H9 (cell line): Measurements from ENCODE around the gene ARF4. TPM values are rescaled to one million over a fixed set of nuclear protein-coding genes. Genes with fewer than 3 reads are reported as not detected.

Experiments
- DNase-seq: peaks from one replicate; pipeline ENCODE4 v3.0.0-alpha.2; 2017
- H2AFZ ChIP-seq: one replicate; pipeline ENCODE4 v1.6.1; 2013; ENCODE audit warnings: mild to moderate bottlenecking, low read length, control low read depth, moderate library complexity
- H2AK5ac ChIP-seq: 2 replicates; pipeline ENCODE4 v1.6.1; 2013; ENCODE audit warnings: low read length, control low read depth, mixed read lengths; ENCODE audit not compliant: insufficient read length
- H2BK120ac ChIP-seq: one replicate; pipeline ENCODE4 v1.6.1; 2013; ENCODE audit warnings: low read depth, mild to moderate bottlenecking, low read length, control low read depth, inconsistent platforms; ENCODE audit not compliant: poor library complexity, severe bottlenecking
- H2BK12ac ChIP-seq: 2 replicates; pipeline ENCODE4 v1.6.1; 2013; ENCODE audit warnings: low read length, control low read depth, mixed read lengths, low read depth; ENCODE audit not compliant: insufficient read length
- H2BK15ac ChIP-seq: 2 replicates; pipeline ENCODE4 v1.6.1; 2013; ENCODE audit warnings: low read depth, low read length, control low read depth
- H2BK20ac ChIP-seq: one replicate; pipeline ENCODE4 v1.6.1; 2013; ENCODE audit warnings: low read depth, mild to moderate bottlenecking, low read length, control low read depth, inconsistent platforms; ENCODE audit not compliant: poor library complexity, severe bottlenecking
- H2BK5ac ChIP-seq: 2 replicates; pipeline ENCODE4 v1.6.1; 2013; ENCODE audit warnings: low read length, control low read depth, mixed read lengths; ENCODE audit not compliant: insufficient read length
- H3K14ac ChIP-seq: 2 replicates; pipeline ENCODE4 v1.6.1; 2013; ENCODE audit warnings: low read length, control low read depth; ENCODE audit not compliant: insufficient read depth
- H3K18ac ChIP-seq: 2 replicates; pipeline ENCODE4 v1.6.1; 2013; ENCODE audit warnings: low read depth, mild to moderate bottlenecking, mixed read lengths, low read length, control low read depth; ENCODE audit not compliant: insufficient read length
- H3K23ac ChIP-seq: 2 replicates; pipeline ENCODE4 v1.6.1; 2013; ENCODE audit warnings: low read length, control low read depth, mixed read lengths, low read depth; ENCODE audit not compliant: insufficient read length
- H3K23me2 ChIP-seq: 2 replicates; pipeline ENCODE4 v1.6.1; 2013; ENCODE audit warnings: low read depth, mild to moderate bottlenecking, mixed read lengths, low read length, control low read depth; ENCODE audit not compliant: insufficient read length, poor library complexity, severe bottlenecking
- H3K27ac ChIP-seq: 2 replicates; pipeline ENCODE4 v1.5.1; 2013; ENCODE audit warnings: low read length, control low read depth, mixed read lengths, low read depth; ENCODE audit not compliant: insufficient read length
- H3K27me3 ChIP-seq: 2 replicates; pipeline ENCODE4 v1.6.1; 2013; ENCODE audit warnings: low read length, control low read depth, inconsistent platforms; ENCODE audit not compliant: insufficient read depth
- H3K4ac ChIP-seq: 2 replicates; pipeline ENCODE4 v1.6.1; 2013; ENCODE audit warnings: low read depth, mild to moderate bottlenecking, control low read depth, inconsistent platforms, low read length, moderate library complexity
- H3K4me1 ChIP-seq: 2 replicates; pipeline ENCODE4 v1.6.1; 2013; ENCODE audit warnings: low read length, control low read depth, inconsistent platforms; ENCODE audit not compliant: insufficient read depth
- H3K4me2 ChIP-seq: 2 replicates; pipeline ENCODE4 v1.6.1; 2013; ENCODE audit warnings: low read length, control low read depth, mixed read lengths; ENCODE audit not compliant: insufficient read length, insufficient read depth
- H3K56ac ChIP-seq: 2 replicates; pipeline ENCODE4 v1.6.1; 2013; ENCODE audit warnings: low read depth, mild to moderate bottlenecking, mixed read lengths, low read length, control low read depth; ENCODE audit not compliant: insufficient read length
- H3K79me1 ChIP-seq: 2 replicates; pipeline ENCODE4 v1.6.1; 2013; ENCODE audit warnings: low read depth, mild to moderate bottlenecking, moderate library complexity, low read length, control low read depth, inconsistent platforms; ENCODE audit not compliant: insufficient read depth, poor library complexity, severe bottlenecking
- H3K79me2 ChIP-seq: 2 replicates; pipeline ENCODE4 v1.6.1; 2013; ENCODE audit warnings: low read length, control low read depth, inconsistent platforms; ENCODE audit not compliant: insufficient read depth
- H3K9ac ChIP-seq: 2 replicates; pipeline ENCODE4 v1.6.1; 2013; ENCODE audit warnings: low read length, control low read depth, mixed read lengths; ENCODE audit not compliant: insufficient read length; ENCODE audit errors: extremely low read depth
- H3K9me3 ChIP-seq: one replicate; pipeline ENCODE4 v1.6.1; 2013; ENCODE audit warnings: low read depth, low read length, inconsistent platforms; ENCODE audit not compliant: control insufficient read depth
- H3T11ph ChIP-seq: one replicate; pipeline ENCODE4 v1.6.1; 2013; ENCODE audit warnings: mild to moderate bottlenecking, low read length, control low read depth, inconsistent platforms
- H4K20me1 ChIP-seq: one replicate; pipeline ENCODE4 v1.6.1; 2013; ENCODE audit not compliant: control insufficient read depth, insufficient read length, insufficient read depth
- H4K5ac ChIP-seq: 2 replicates; pipeline ENCODE4 v1.6.1; 2013; ENCODE audit warnings: low read depth, mild to moderate bottlenecking, mixed read lengths, low read length, control low read depth; ENCODE audit not compliant: insufficient read length
- H4K8ac ChIP-seq: replicated peaks from 2 replicates; pipeline ENCODE4 v1.6.1; 2013; ENCODE audit warnings: low read length, control low read depth, mixed read lengths, low read depth; ENCODE audit not compliant: insufficient read length
- H4K91ac ChIP-seq: 2 replicates; pipeline ENCODE4 v1.6.1; 2013; ENCODE audit warnings: low read depth, mild to moderate bottlenecking, moderate library complexity, mixed read lengths, low read length, control low read depth; ENCODE audit not compliant: insufficient read length
- H3K27ac Mint-ChIP-seq, 3 experiments: 2 replicates in 2 of 3; 3 replicates in 1 of 3; pipeline ENCODE4 v1.8.0; 2020 to 2021; ENCODE audit warnings: mixed read lengths in 3 of 3, mild to moderate bottlenecking in 1 of 3, moderate library complexity in 1 of 3
- H3K27me3 Mint-ChIP-seq: 2 replicates; pipeline ENCODE4 v1.8.0; 2021; ENCODE audit warnings: low read depth, mild to moderate bottlenecking, moderate library complexity, mixed read lengths
- H3K36me3 Mint-ChIP-seq, 3 experiments: 2 replicates in 2 of 3; 3 replicates in 1 of 3; pipeline ENCODE4 v1.8.0; 2020 to 2021; ENCODE audit warnings: low read depth in 3 of 3, mixed read lengths in 3 of 3; ENCODE audit not compliant: insufficient read depth in 1 of 3
- H3K4me1 Mint-ChIP-seq, 2 experiments: 2 replicates each; pipeline ENCODE4 v1.8.0; 2020; ENCODE audit warnings: mixed read lengths in 2 of 2
- H3K4me3 Mint-ChIP-seq, 2 experiments: 2 replicates in 1 of 2; 3 replicates in 1 of 2; pipeline ENCODE4 v1.8.0; 2020 to 2021; ENCODE audit warnings: mild to moderate bottlenecking in 2 of 2, mixed read lengths in 2 of 2, moderate library complexity in 1 of 2
- H3K9me3 Mint-ChIP-seq, 2 experiments: 2 replicates in 1 of 2; 3 replicates in 1 of 2; pipeline ENCODE4 v1.8.0; 2020; ENCODE audit warnings: mild to moderate bottlenecking in 2 of 2, mixed read lengths in 2 of 2, moderate library complexity in 1 of 2
- CTCF ChIP-seq: fragments of 200-600 bp; sonication (generic); conservative IDR thresholded peaks from 3 replicates; pipeline ENCODE4 v1.8.0; 2021; ENCODE audit warnings: antibody characterized with exemption, mild to moderate bottlenecking
- WGBS: extraction: QIAGEN DNeasy Blood & Tissue Kit; methylation state at CpG from one replicate; pipeline ENCODE4 v1.1.7; 2013; ENCODE audit warnings: missing lambda C conversion rate, low lambda C conversion rate, mixed read lengths; ENCODE audit not compliant: insufficient read length; ENCODE audit errors: extremely low coverage; 5-methylcytosine and 5-hydroxymethylcytosine counted together
- total RNA-seq: library from RNA; stranded (reverse); gene quantifications from 2 replicates; pipeline ENCODE4 v1.2.1, GENCODE V29; 2021

ARF4 gene
- total RNA-seq, 1 experiment from 2014 or later, result 160 TPM

DNA sequence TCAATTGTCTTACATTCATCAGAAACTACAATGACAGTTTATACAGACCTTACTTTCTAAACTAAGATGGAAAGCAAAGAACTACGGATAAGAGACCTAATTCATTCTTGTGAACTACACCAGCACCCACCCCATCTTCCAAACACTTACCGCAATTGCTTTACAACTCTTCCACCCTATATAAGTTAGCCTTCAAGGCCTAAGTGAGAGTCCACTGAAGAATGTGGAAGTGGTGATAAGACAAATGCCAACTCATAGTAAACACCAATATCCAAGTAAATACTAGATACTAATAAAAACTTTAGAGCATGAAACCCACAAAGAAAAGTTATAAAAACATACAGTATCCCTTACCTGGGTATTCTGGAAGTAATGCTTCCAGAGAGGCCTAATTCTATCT is 13.6 kb downstream of the ARF4 start:
- Histone ChIP-seq H3T11ph (no peak overlapping the region), H3K4ac (no peak overlapping the region), H3K23me2 (no peaks in the 10 kb centered on the region), H2BK15ac (no peak overlapping the region), H3K9ac (no peak overlapping the region), H2AK5ac (no peak overlapping the region), H2BK5ac (no peak overlapping the region), H3K27ac (no peak overlapping the region), H4K8ac (no peak overlapping the region), H3K23ac (no peak overlapping the region), H3K56ac (no peak overlapping the region), H2BK120ac (no peak overlapping the region), H4K5ac (no peak overlapping the region), H3K4me2 (no peak overlapping the region), H3K79me2 (peaks cover 9% of the 10 kb centered on the region; the same call in 1 of the 2 replicates), H2AFZ (no peak overlapping the region), H4K20me1 (no peaks in the 10 kb centered on the region), H3K9me3 (no peaks in the 10 kb centered on the region), H4K91ac (no peak overlapping the region), H3K18ac (no peak overlapping the region), H3K79me1 (peaks cover 5% of the 10 kb centered on the region), H2BK20ac (no peak overlapping the region), H2BK12ac (no peak overlapping the region), H3K14ac (no peak overlapping the region), H3K27me3 (no peaks in the 10 kb centered on the region), H3K4me1 (no peaks in the 10 kb centered on the region)
- Mint-ChIP-seq H3K4me3 (no peak overlapping the region), H3K27ac (peak overlapping the region in 1 of 3 experiments; percentile 74; a peak in 1 of 7 replicates), H3K36me3 (peaks cover 9 to 35% (median 26%) of the 10 kb centered on the region in 3 experiments; a peak in 6 of 7 replicates), H3K4me1 (peaks cover 0 to 7% of the 10 kb centered on the region in 2 experiments; a peak in 1 of 4 replicates), H3K27me3 (no peaks in the 10 kb centered on the region), H3K9me3 (no peaks in the 10 kb centered on the region)
- TF ChIP-seq CTCF, result no peak
- DNase-seq, result no peak
- no CpG with 5 or more reads among the region's 2 CpGs for WGBS
